HepG2 (cell line): ENCODE results near the gene RUSF1. TPM values are rescaled to one million over a fixed set of nuclear protein-coding genes. Genes with fewer than 3 reads are reported as not detected.

Experiments used
- ATAC-seq: fragments of 200-7000 bp; cut with Tn5 transposase; 3 replicates; pipeline ENCODE4 v1.9.1; 2020; ENCODE audit warnings: mild to moderate bottlenecking, moderate library complexity
- BruUV-seq: library from RNA; stranded (reverse); fragments of 400-500 nt; replicated peaks from 2 replicates; lab custom pipeline; 2021; lab: Mats Ljungman, UMichigan
- CTCF ChIA-PET: fragments of 300-600 bp; formaldehyde crosslinking; extraction: SDS; loops from one replicate; lab custom pipeline; 2021; ENCODE audit warnings: low total read pairs, inconsistent platforms, low intra/inter-chr PET ratio; lab: Yijun Ruan, JAX
- POLR2A ChIA-PET: fragments of 350-600 bp; sonication (Branson Sonifier 250); formaldehyde crosslinking; loops from one replicate; lab custom pipeline; 2020; ENCODE audit warnings: antibody characterized with exemption, inconsistent platforms; lab: Yijun Ruan, JAX
- DNase-seq: peaks from one replicate; pipeline ENCODE4 v3.0.0-alpha.2; 2015; ENCODE audit warnings: low spot score
- FAIRE-seq: peaks from 3 replicates; lab custom pipeline; 2011; peaks lifted over from hg19 to GRCh38; lab: Jason Lieb, UNC
- H2AFZ ChIP-seq: one replicate; pipeline ENCODE4 v1.6.1; 2011; ENCODE audit warnings: low read length, inconsistent platforms
- H3K27ac ChIP-seq: fragments of 300-600 bp; 3 replicates; pipeline ENCODE4 v1.8.0; 2011; ENCODE audit warnings: mixed run types, mild to moderate bottlenecking, mixed read lengths, low read length, inconsistent platforms; ENCODE audit not compliant: insufficient read depth; ENCODE audit errors: extremely low read length
- H3K27me3 ChIP-seq, 2 experiments: fragments of 200-600 bp in 1 of 2; 2 replicates in 1 of 2; 3 replicates in 1 of 2; pipeline versions ENCODE4 v1.6.0 to v1.8.0; 2011; ENCODE audit warnings: low read length in 2 of 2, mild to moderate bottlenecking in 2 of 2, moderate library complexity in 2 of 2, inconsistent platforms in 1 of 2; ENCODE audit not compliant: insufficient read depth in 2 of 2, control insufficient read depth in 1 of 2
- H3K36me3 ChIP-seq, 2 experiments: fragments of 200-600 bp in 1 of 2; replicated peaks in 1 of 2; 2 replicates in 1 of 2; 3 replicates in 1 of 2; pipeline versions ENCODE4 v1.5.1 to v1.8.0; 2011; ENCODE audit warnings: low read length in 2 of 2, inconsistent platforms in 1 of 2; ENCODE audit not compliant: insufficient read depth in 2 of 2, control insufficient read depth in 1 of 2
- H3K4me1 ChIP-seq: 2 replicates; pipeline ENCODE4 v1.5.1; 2012; ENCODE audit warnings: low read length, inconsistent platforms; ENCODE audit not compliant: insufficient read depth
- H3K4me2 ChIP-seq: 2 replicates; pipeline ENCODE4 v1.6.0; 2011; ENCODE audit warnings: low read depth, low read length, inconsistent platforms
- H3K4me3 ChIP-seq, 3 experiments: fragments of 200-600 bp in 1 of 3; sonication (generic), shearing (Covaris generic) in 1 of 3; replicated peaks in 1 of 3; 2 replicates each; pipeline ENCODE4 v1.5.1; 2011 to 2016; ENCODE audit warnings: low read length in 3 of 3, inconsistent platforms in 2 of 3, low read depth in 2 of 3, mild to moderate bottlenecking in 2 of 3, control low read depth in 1 of 3, mixed read lengths in 1 of 3; ENCODE audit not compliant: insufficient read depth in 1 of 3
- H3K79me2 ChIP-seq: one replicate; pipeline ENCODE4 v1.6.1; 2011; ENCODE audit warnings: low read length, inconsistent platforms; ENCODE audit not compliant: insufficient read depth
- H3K9ac ChIP-seq: 2 replicates; pipeline ENCODE4 v1.6.0; 2011; ENCODE audit warnings: mild to moderate bottlenecking, low read depth, low read length, inconsistent platforms; ENCODE audit not compliant: insufficient read depth
- H3K9me3 ChIP-seq: 2 replicates; pipeline ENCODE4 v1.5.1; 2012; ENCODE audit warnings: mild to moderate bottlenecking, low read length
- H4K20me1 ChIP-seq: 2 replicates; pipeline ENCODE4 v1.6.0; 2011; ENCODE audit warnings: inconsistent platforms, mild to moderate bottlenecking, low read length, moderate library complexity; ENCODE audit not compliant: insufficient read depth
- ATRX ChIP-seq: sonication (generic); formaldehyde crosslinking; IDR thresholded peaks from 2 replicates; pipeline ENCODE4 v1.4.0; 2020; ENCODE audit warnings: missing genetic modification reagents, borderline replicate concordance
- CREBL2 ChIP-seq: sonication (generic); formaldehyde crosslinking; IDR thresholded peaks from 2 replicates; pipeline ENCODE4 v1.8.1; 2023; ENCODE audit warnings: missing genetic modification reagents, mild to moderate bottlenecking, borderline replicate concordance
- MXD1 ChIP-seq: sonication (generic); formaldehyde crosslinking; IDR thresholded peaks from 2 replicates; pipeline ENCODE4 v1.4.0; 2020; ENCODE audit warnings: mild to moderate bottlenecking, missing genetic modification reagents
- NR3C1 ChIP-seq: sonication (generic); formaldehyde crosslinking; IDR thresholded peaks from 2 replicates; pipeline ENCODE4 v1.4.0; 2020; ENCODE audit warnings: missing genetic modification reagents
- PCBP2 ChIP-seq: fragments of 200-400 bp; formaldehyde crosslinking; optimal IDR thresholded peaks from 2 replicates; pipeline ENCODE3; 2018; ENCODE audit warnings: low read length, low read depth; ENCODE audit not compliant: poor library complexity, severe bottlenecking
- PRDM10 ChIP-seq: sonication (generic); formaldehyde crosslinking; IDR thresholded peaks from 2 replicates; pipeline ENCODE4 v1.4.0; 2020; ENCODE audit warnings: low read depth, missing genetic modification reagents
- TCF12 ChIP-seq, 2 experiments: fragments of 450-650 bp in 1 of 2; sonication (generic) in 1 of 2; formaldehyde crosslinking in 1 of 2; IDR thresholded peaks; 2 replicates each; pipeline versions ENCODE4 v1.6.1 to v1.8.0; 2017 to 2022; ENCODE audit warnings: antibody characterized with exemption in 1 of 2, mild to moderate bottlenecking in 1 of 2, missing genetic modification reagents in 1 of 2, moderate library complexity in 1 of 2
- ZMAT3 ChIP-seq: sonication (generic); formaldehyde crosslinking; conservative IDR thresholded peaks from 2 replicates; pipeline ENCODE4 v1.7.0; 2021; ENCODE audit warnings: missing genetic modification reagents
- ZNF207 ChIP-seq: fragments of 450-650 bp; IDR thresholded peaks from 2 replicates; pipeline ENCODE4 v1.6.1; 2016; ENCODE audit warnings: antibody characterized with exemption, borderline replicate concordance
- ZNF3 ChIP-seq: IDR thresholded peaks from 2 replicates; pipeline ENCODE4 v1.7.0; 2017; ENCODE audit warnings: inconsistent platforms
- ZNF607 ChIP-seq: sonication (generic); formaldehyde crosslinking; IDR thresholded peaks from 2 replicates; pipeline ENCODE4 v1.5.1; 2020; ENCODE audit warnings: missing genetic modification reagents, mild to moderate bottlenecking, borderline replicate concordance
- ZXDC ChIP-seq: sonication (generic); formaldehyde crosslinking; IDR thresholded peaks from 2 replicates; pipeline ENCODE4 v1.5.0; 2020; ENCODE audit warnings: mild to moderate bottlenecking, missing genetic modification reagents
- WGBS: methylation state at CpG from one replicate; pipeline ENCODE4 v1.1.6; 2017; ENCODE audit warnings: low lambda C conversion rate; 5-methylcytosine and 5-hydroxymethylcytosine counted together
- in situ Hi-C: cut with HindIII; loops from 2 replicates; pipeline ENCODE4 v1.10.0; 2017; ENCODE audit warnings: low pct_unique_long_range_greater_than_20kb; ENCODE audit not compliant: extremely low pct_ligation_motif_present
- intact Hi-C: fragments of 100-400 bp; cut with micrococcal nuclease; formaldehyde crosslinking; loops from one replicate; pipeline ENCODE4 v1.10.0; 2022; ENCODE audit not compliant: unreplicated experiment
- polyA plus RNA-seq, 8 experiments: library from polyadenylated mRNA; depleted of rRNA in 3 of 8; stranded (reverse) in 7 of 8; unstranded in 1 of 8; fragments of >200 nt; fragmentation: Illumina TruSeq in 4 of 8; extraction: Trizol in 4 of 8; gene quantifications; 2 replicates each; pipeline versions ENCODE4 v1.2.1 to v1.2.3, GENCODE V29; 2011 to 2016; ENCODE audit warnings: low read depth in 4 of 8, missing spikeins in 1 of 8, mixed read lengths in 1 of 8; ENCODE audit not compliant: insufficient read depth in 1 of 8
- total RNA-seq, 5 experiments: library from RNA; depleted of rRNA; stranded (reverse); fragments of >200 nt; fragmentation: Illumina TruSeq; extraction: Trizol; gene quantifications; 2 replicates each; pipeline ENCODE4 v1.2.3, GENCODE V29; 2016; ENCODE audit warnings: low read depth in 1 of 5

Gene RUSF1
- total and polyA plus RNA-seq, 2 of the 13 experiments (the other 11 are each of a cell fraction or from before 2014, with no cell fraction given), result 40.8 to 50.2 TPM

- TF ChIP-seq PRDM10, result no peak
- no peak for TF ChIP-seq PCBP2
- no peak for TF ChIP-seq TCF12 (IDR thresholded peaks at IDR 0.05)
- no peak for TF ChIP-seq TCF12 (CRISPR knock-in tag; IDR thresholded peaks at IDR 0.05)
- no peak for TF ChIP-seq ZMAT3 (CRISPR knock-in tag)
Observed at GRCh38 chr16:31441956-31442355, 66.2 kb downstream of the RUSF1 start (continued).

GRCh38 chr16:31440516-31441184, 67.5 kb downstream of the RUSF1 start:
- no peaks in the 10 kb centered on the region for H4K20me1 ChIP-seq
- TF ChIP-seq ZNF607 (CRISPR knock-in tag) (no peak), NR3C1 (CRISPR knock-in tag) (no peak), ZXDC (CRISPR knock-in tag) (no peak), CREBL2 (CRISPR knock-in tag) (no peak), ZNF207 (no peak), ATRX (CRISPR knock-in tag) (no peak), MXD1 (CRISPR knock-in tag) (no peak), ZNF3 (no peak)
- ATAC-seq (no peak), FAIRE-seq (no peak), DNase-seq (no peak)
- no peak overlapping the region for H3K27ac ChIP-seq
- H3K9ac ChIP-seq, result no peak overlapping the region
- in situ Hi-C loops, result loop anchor here (25.0 kb wide), 1 partner anchor 228 kb away; the partner anchor contains the start of genes PYCARD, PYDC1 and TRIM72
- ChIA-PET POLR2A (interaction anchor here (1.0 to 1.3 kb wide), 2 partner anchors 11 to 13 kb away, joined by 3 to 4 read pairs; no protein-coding TSS in a partner anchor), CTCF (no interaction called here)
- no peak overlapping the region for H3K4me3 ChIP-seq
- no peak overlapping the region for H3K4me2 ChIP-seq
- H2AFZ ChIP-seq, result no peak overlapping the region
- H3K36me3 ChIP-seq, result no peaks in the 10 kb centered on the region
- H3K9me3 ChIP-seq, result no peaks in the 10 kb centered on the region
- H3K79me2 ChIP-seq, result no peaks in the 10 kb centered on the region
- peaks cover 6% of the 10 kb centered on the region; the same call in 1 of the 2 replicates for H3K4me1 ChIP-seq
- intact Hi-C loops, result loop anchor here (5.0 kb wide), 1 partner anchor 238 kb away; the partner anchor contains the start of gene PYCARD
- BruUV-seq, result no TSS peak
- 44% methylated on average over 4 of the region's 4 CpGs for WGBS
- H3K27me3 ChIP-seq, result peaks cover 0 to 17% of the 10 kb centered on the region in 2 experiments; a peak in 2 of 5 replicates
